ENCODE measurements around the gene ZFYVE9. TPM values are rescaled to one million over a fixed set of nuclear protein-coding genes. Genes with fewer than 3 reads are reported as not detected.
"Not testable (repeated sequence)": the region's sequence is repeated elsewhere in the genome, so short reads cannot be mapped to it uniquely, and the experiment has no call there.

ZFYVE9 gene
- total and polyA plus RNA-seq, 12 donors: 3.4 to 28.9 (median 22.2) TPM

DNA sequence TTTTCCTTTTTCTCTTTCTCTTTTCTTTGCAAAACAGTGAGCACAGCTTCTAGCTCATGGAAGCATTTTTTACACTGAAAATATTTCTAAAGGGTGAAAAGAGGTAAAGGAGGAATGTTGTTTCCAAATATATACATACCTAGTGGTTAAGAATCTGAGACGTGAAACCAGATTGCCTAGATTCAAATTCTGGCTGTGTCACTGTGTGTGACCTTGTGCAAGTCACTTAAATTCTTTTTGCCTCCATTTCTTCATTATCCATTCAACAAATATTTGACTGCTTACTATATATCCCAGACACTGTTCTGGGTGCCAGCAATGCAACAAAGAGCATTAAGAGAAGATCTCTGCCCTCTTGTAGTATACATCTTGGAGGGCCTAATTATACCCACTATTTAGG is 53.3 kb downstream of the ZFYVE9 start:
- H3K4me3 ChIP-seq: no peak overlapping the region
- H3K36me3 ChIP-seq (replicated peaks in 1 of 2): no peaks in the 10 kb centered on the region
- 52 to 77% (median 61%) methylated on average over 1 of the region's 1 CpG for WGBS, 4 donors
- peaks cover 0 to 3% (median 0%) of the 10 kb centered on the region in 3 donors for H3K9me3 ChIP-seq (replicated peaks in 1 of 3)
- DNase-seq: no peak
- no peak overlapping the region for H3K27ac ChIP-seq
- no peaks in the 10 kb centered on the region for H3K4me1 ChIP-seq (replicated peaks in 1 of 2)
- TF ChIP-seq POLR2A (IDR thresholded peaks at IDR 0.05): no peak
- no peak for TF ChIP-seq CTCF (IDR thresholded peaks at IDR 0.05)
- no peaks in the 10 kb centered on the region for H3K27me3 ChIP-seq
- intact Hi-C loops (cut with DNase I): no loop called here

DNA sequence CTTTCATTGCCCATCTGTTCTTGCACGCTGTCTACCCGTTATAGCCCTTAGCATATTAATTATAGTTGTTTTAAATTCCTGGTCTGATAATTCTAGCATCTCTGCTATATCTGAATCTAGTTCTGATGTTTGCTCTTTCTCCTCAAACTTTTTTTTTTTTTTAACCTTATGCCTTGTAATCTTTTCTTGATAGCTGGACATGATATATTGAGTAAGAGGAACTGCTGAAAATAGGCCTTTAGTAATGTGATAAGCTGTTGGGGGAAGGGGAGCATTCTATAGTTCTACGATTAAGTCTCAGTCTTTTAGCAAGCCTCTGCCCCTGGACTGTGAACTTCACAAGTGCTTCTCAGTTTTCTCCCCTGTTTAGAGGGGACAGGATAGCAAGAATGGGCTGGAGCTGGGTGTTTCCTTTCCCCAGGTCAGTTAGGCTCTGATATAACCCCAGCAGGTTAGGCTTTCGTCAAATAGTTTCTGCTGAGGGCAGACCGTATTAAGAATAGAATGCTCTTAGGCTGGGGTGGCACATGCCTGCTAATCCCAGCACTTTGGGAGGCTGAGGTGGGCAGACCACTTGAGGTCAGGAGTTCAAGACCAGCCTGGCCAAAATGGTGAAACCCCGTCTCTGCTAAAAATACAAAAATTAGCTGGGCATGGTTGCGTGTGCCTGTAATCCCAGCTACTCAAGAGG is 62.2 kb downstream of the ZFYVE9 start:
- no peaks in the 10 kb centered on the region for H3K36me3 ChIP-seq (replicated peaks in 1 of 2)
- peaks cover 0 to 11% (median 0%) of the 10 kb centered on the region in 3 donors for H3K9me3 ChIP-seq (replicated peaks in 1 of 3)
- WGBS, 4 donors: 68 to 73% (median 69%) methylated on average over 7 of the region's 7 CpGs
- DNase-seq: no peak
- no peaks in the 10 kb centered on the region for H3K27me3 ChIP-seq
- TF ChIP-seq CTCF (IDR thresholded peaks at IDR 0.05) (no peak), POLR2A (IDR thresholded peaks at IDR 0.05) (no peak)
- no peak overlapping the region for H3K27ac ChIP-seq
- peaks cover 3 to 16% of the 10 kb centered on the region in 2 donors for H3K4me1 ChIP-seq (replicated peaks in 1 of 2)
- intact Hi-C loops (cut with DNase I): no loop called here
- H3K4me3 ChIP-seq: no peak overlapping the region

DNA sequence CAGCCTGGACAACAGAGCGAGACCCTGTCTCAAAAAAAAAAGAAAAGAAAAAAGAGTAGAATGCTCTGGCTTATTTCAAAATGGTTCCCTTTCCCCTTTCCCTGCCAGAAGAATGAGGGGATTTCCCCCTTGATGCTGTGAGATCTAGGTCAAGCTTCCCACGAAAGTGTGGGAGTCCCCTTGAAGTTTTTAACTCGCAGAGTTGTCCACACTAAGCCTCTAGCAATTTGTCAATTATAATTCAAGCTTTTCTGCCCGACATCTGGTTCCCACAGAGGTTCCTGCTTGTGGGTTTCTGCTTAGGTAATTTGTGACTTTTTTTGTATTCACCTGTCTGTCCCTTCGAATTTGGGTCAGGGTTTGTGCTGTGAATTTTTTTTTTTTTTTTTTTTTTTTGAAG is 62.8 kb downstream of the ZFYVE9 start:
- 61 to 68% (median 66%) methylated on average over 5 of the region's 5 CpGs for WGBS, 4 donors
- Histone ChIP-seq H3K4me1 (replicated peaks in 1 of 2) (peaks cover 3 to 16% of the 10 kb centered on the region in 2 donors), H3K36me3 (replicated peaks in 1 of 2) (no peaks in the 10 kb centered on the region), H3K4me3 (no peak overlapping the region), H3K9me3 (replicated peaks in 1 of 3) (peaks cover 0 to 11% (median 0%) of the 10 kb centered on the region in 3 donors), H3K27me3 (no peaks in the 10 kb centered on the region), H3K27ac (no peak overlapping the region)
- TF ChIP-seq POLR2A (IDR thresholded peaks at IDR 0.05) (no peak), CTCF (IDR thresholded peaks at IDR 0.05) (no peak)
- no peak for DNase-seq
- intact Hi-C loops (cut with DNase I): no loop called here

DNA sequence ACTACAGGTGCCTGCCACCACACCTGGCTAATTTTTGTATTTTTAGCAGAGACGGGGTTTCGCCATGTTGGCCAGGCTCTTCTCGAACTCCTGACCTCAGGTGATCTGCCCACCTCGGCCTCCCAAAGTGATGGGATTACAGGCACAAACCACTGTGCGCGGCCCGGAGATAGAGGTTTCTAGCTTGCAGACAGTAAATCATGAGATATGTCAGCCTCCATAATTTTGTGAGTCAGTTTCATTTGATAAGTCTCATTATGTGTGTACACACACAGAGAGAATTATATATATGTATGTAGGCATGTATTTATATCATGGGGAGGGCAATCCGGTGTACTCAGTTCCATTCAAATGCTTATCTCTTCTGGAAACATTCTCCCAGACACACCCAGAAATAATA is 64.8 kb downstream of the ZFYVE9 start:
- intact Hi-C loops (cut with DNase I); H3K9me3 ChIP-seq (replicated peaks in 1 of 3); H3K27ac ChIP-seq; H3K27me3 ChIP-seq; DNase-seq; H3K4me3 ChIP-seq; H3K36me3 ChIP-seq (replicated peaks in 1 of 2): not testable (repeated sequence)
- WGBS, 4 donors: 93 to 95% (median 94%) methylated on average over 8 of the region's 8 CpGs
- H3K4me1 ChIP-seq (replicated peaks in 1 of 2): peaks cover 3 to 16% of the 10 kb centered on the region in 2 donors

DNA sequence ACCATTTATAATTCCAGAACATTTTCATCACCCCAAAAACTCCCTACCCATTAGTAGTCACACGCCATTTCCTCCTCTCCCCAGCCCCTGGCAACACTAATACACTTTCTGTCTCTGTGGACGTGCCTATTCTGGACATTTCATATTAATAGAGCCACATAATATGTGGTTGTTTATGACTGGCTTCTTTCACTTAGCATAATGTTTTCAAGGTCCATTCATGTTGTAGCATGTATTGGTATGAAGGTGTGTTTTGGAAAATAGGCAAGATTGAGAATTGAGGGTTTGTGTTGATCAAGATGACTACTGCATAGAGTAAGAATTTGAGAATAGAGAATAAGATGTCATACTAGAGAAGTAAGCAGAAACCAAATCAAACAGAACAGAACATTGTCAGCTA is 67.5 kb downstream of the ZFYVE9 start:
- intact Hi-C loops (cut with DNase I): no loop called here
- no peak overlapping the region for H3K27ac ChIP-seq

More for the DNA sequence above, 67.5 kb downstream of the ZFYVE9 start:
- Histone ChIP-seq H3K27me3 (no peaks in the 10 kb centered on the region), H3K36me3 (replicated peaks in 1 of 2) (no peaks in the 10 kb centered on the region), H3K4me3 (no peak overlapping the region), H3K9me3 (replicated peaks in 1 of 3) (no peaks in the 10 kb centered on the region), H3K4me1 (replicated peaks in 1 of 2) (peaks cover 0 to 7% of the 10 kb centered on the region in 2 donors)
- TF ChIP-seq CTCF (IDR thresholded peaks at IDR 0.05) (no peak), POLR2A (IDR thresholded peaks at IDR 0.05) (no peak)
- 88 to 95% (median 92%) methylated on average over 2 of the region's 2 CpGs for WGBS, 4 donors
- DNase-seq: no peak

Measured in adrenal gland (tissue), 12 donors.